GM23338 (cell line): Measurements from ENCODE around the gene TMPRSS9. TPM values are rescaled to one million over a fixed set of nuclear protein-coding genes. Genes with fewer than 3 reads are reported as not detected.

Experiments
- ATAC-seq: fragments of 200-7000 bp; cut with Tn5 transposase; 3 replicates; pipeline ENCODE4 v1.9.1; 2020
- DNase-seq: peaks from one replicate; pipeline ENCODE4 v3.0.0-alpha.2; 2015; ENCODE audit warnings: low spot score
- H2AFZ ChIP-seq: fragments of 200-600 bp; sonication (generic); 2 replicates; pipeline ENCODE4 v1.8.0; 2016; ENCODE audit warnings: antibody characterized with exemption, mild to moderate bottlenecking, moderate library complexity
- H3F3A ChIP-seq: fragments of 200-600 bp; sonication (generic); replicated peaks from 2 replicates; pipeline ENCODE4 v1.8.0; 2017; ENCODE audit warnings: antibody characterized with exemption, mixed run types, low read depth
- H3K27ac ChIP-seq: fragments of 200-600 bp; sonication (generic); 2 replicates; pipeline ENCODE4 v1.6.1; 2016; ENCODE audit warnings: low read depth
- H3K27me3 ChIP-seq: fragments of 200-600 bp; sonication (generic); 2 replicates; pipeline ENCODE4 v1.8.0; 2016; ENCODE audit warnings: mild to moderate bottlenecking, mixed run types, moderate library complexity; ENCODE audit not compliant: insufficient read depth
- H3K36me3 ChIP-seq: fragments of 200-600 bp; sonication (generic); 2 replicates; pipeline ENCODE4 v1.8.0; 2016; ENCODE audit warnings: mild to moderate bottlenecking; ENCODE audit not compliant: insufficient read depth
- H3K4me1 ChIP-seq: fragments of 200-600 bp; sonication (generic); 2 replicates; pipeline ENCODE4 v1.8.0; 2016; ENCODE audit warnings: mild to moderate bottlenecking, moderate library complexity; ENCODE audit not compliant: insufficient read depth
- H3K4me2 ChIP-seq: fragments of 200-600 bp; sonication (generic); 2 replicates; pipeline ENCODE4 v1.7.1; 2017; ENCODE audit warnings: mixed run types
- H3K4me3 ChIP-seq: fragments of 200-600 bp; sonication (generic); 2 replicates; pipeline ENCODE4 v1.6.1; 2016; ENCODE audit warnings: mixed run types
- H3K79me2 ChIP-seq: fragments of 200-600 bp; sonication (generic); replicated peaks from 2 replicates; pipeline ENCODE4 v1.8.0; 2017; ENCODE audit warnings: mild to moderate bottlenecking; ENCODE audit not compliant: insufficient read depth
- H3K9me2 ChIP-seq: fragments of 200-600 bp; sonication (generic); 2 replicates; pipeline ENCODE4 v1.8.0; 2017; ENCODE audit not compliant: insufficient read depth
- H4K20me1 ChIP-seq: fragments of 200-600 bp; sonication (generic); replicated peaks from 2 replicates; pipeline ENCODE4 v1.8.0; 2017; ENCODE audit warnings: mild to moderate bottlenecking; ENCODE audit not compliant: insufficient read depth
- H3K27ac Mint-ChIP-seq: 2 replicates; pipeline ENCODE4 v1.8.0; 2020; ENCODE audit warnings: inconsistent platforms, mild to moderate bottlenecking, moderate library complexity, mixed read lengths
- H3K27me3 Mint-ChIP-seq: 3 replicates; pipeline ENCODE4 v1.8.0; 2022; ENCODE audit warnings: low read depth, mild to moderate bottlenecking, moderate library complexity, mixed read lengths, inconsistent platforms; ENCODE audit not compliant: insufficient read depth, poor library complexity
- H3K36me3 Mint-ChIP-seq: 3 replicates; pipeline ENCODE4 v1.8.0; 2021; ENCODE audit warnings: low read depth, mild to moderate bottlenecking, inconsistent platforms, moderate library complexity, mixed read lengths
- H3K4me1 Mint-ChIP-seq: 3 replicates; pipeline ENCODE4 v1.8.0; 2020; ENCODE audit warnings: mild to moderate bottlenecking, inconsistent platforms, mixed read lengths
- H3K4me3 Mint-ChIP-seq: 3 replicates; pipeline ENCODE4 v1.8.0; 2021; ENCODE audit warnings: moderate library complexity, mild to moderate bottlenecking, inconsistent platforms, mixed read lengths
- H3K9me3 Mint-ChIP-seq: 3 replicates; pipeline ENCODE4 v1.8.0; 2020; ENCODE audit warnings: moderate library complexity, mild to moderate bottlenecking, inconsistent platforms, mixed read lengths
- CREB1 ChIP-seq: fragments of 250-450 bp; sonication (Bioruptor Pico); IDR thresholded peaks from 2 replicates; pipeline ENCODE4 v1.5.0; 2020; ENCODE audit warnings: low read depth, mild to moderate bottlenecking, moderate library complexity
- EZH2 ChIP-seq: fragments of 200-600 bp; sonication (generic); IDR thresholded peaks from one replicate; pipeline ENCODE4 v1.8.0; 2017; ENCODE audit warnings: antibody characterized with exemption, mild to moderate bottlenecking, low read depth; ENCODE audit not compliant: unreplicated experiment
- EZH2phosphoT487 ChIP-seq: fragments of 200-600 bp; sonication (generic); IDR thresholded peaks from one replicate; pipeline ENCODE4 v1.8.1; 2018; ENCODE audit warnings: antibody characterized with exemption; ENCODE audit not compliant: unreplicated experiment
- JUNB ChIP-seq: IDR thresholded peaks from one replicate; pipeline ENCODE4 v1.6.1; 2016; ENCODE audit warnings: antibody characterized with exemption; ENCODE audit not compliant: unreplicated experiment
- POLR2AphosphoS5 ChIP-seq: IDR thresholded peaks from 2 replicates; pipeline ENCODE4 v1.6.1; 2016; ENCODE audit warnings: antibody characterized with exemption, low read depth
- STAT1 ChIP-seq: IDR thresholded peaks from one replicate; pipeline ENCODE4 v1.6.1; 2016; ENCODE audit warnings: antibody characterized with exemption; ENCODE audit not compliant: unreplicated experiment
- ZNF114 ChIP-seq: fragments of 250-450 bp; sonication (Bioruptor Pico); IDR thresholded peaks from 2 replicates; pipeline ENCODE4 v1.5.0; 2020; ENCODE audit warnings: mild to moderate bottlenecking, moderate library complexity
- ZNF331 ChIP-seq: fragments of 250-450 bp; sonication (Bioruptor Pico); IDR thresholded peaks from 2 replicates; pipeline ENCODE4 v1.5.0; 2020; ENCODE audit warnings: low read depth, mild to moderate bottlenecking, moderate library complexity
- polyA plus RNA-seq: library from polyadenylated mRNA; unstranded; fragments of >200 nt; fragmentation: Nextera tagmentation; extraction: Ambion mirVana; gene quantifications from 2 replicates; pipeline ENCODE4 v1.2.1, GENCODE V29; 2016
- total RNA-seq: library from RNA; depleted of rRNA; stranded (reverse); fragments of >200 nt; shearing (Covaris generic); gene quantifications from 2 replicates; pipeline ENCODE4 v1.2.3, GENCODE V29; 2014
- TF ChIP-seq, protein P1 (sequence below), 2 experiments: fragments of 200-600 bp in 1 of 2; sonication (generic) in 1 of 2; conservative IDR thresholded peaks; 2 replicates each; pipeline versions ENCODE4 v1.5.1 to v1.6.1; 2016 to 2017; ENCODE audit warnings: antibody characterized with exemption in 2 of 2, low read depth in 2 of 2, mild to moderate bottlenecking in 2 of 2, moderate library complexity in 1 of 2
- TF ChIP-seq, protein P2 (sequence below): fragments of 250-450 bp; sonication (Bioruptor Pico); IDR thresholded peaks from 2 replicates; pipeline ENCODE4 v1.5.0; 2020; ENCODE audit warnings: mild to moderate bottlenecking, moderate library complexity
- TF ChIP-seq, protein P3 (sequence below): IDR thresholded peaks from one replicate; pipeline ENCODE4 v1.6.1; 2018; ENCODE audit warnings: antibody characterized with exemption; ENCODE audit not compliant: unreplicated experiment
- TF ChIP-seq, protein P4 (sequence below): IDR thresholded peaks from 2 replicates; pipeline ENCODE4 v1.6.1; 2016; ENCODE audit warnings: antibody characterized with exemption

The TMPRSS9 gene
- total and polyA plus RNA-seq, 2 experiments from 2014 or later, result 0.05 to 0.28 TPM

- no peaks in the 10 kb centered on the region for H3K9me3 Mint-ChIP-seq
Measured at GRCh38 chr19:2468596-2468995, 108.5 kb downstream of the TMPRSS9 start.

More at GRCh38 chr19:2468596-2468995, 108.5 kb downstream of the TMPRSS9 start:
- peaks cover 8% of the 10 kb centered on the region for H3K4me1 Mint-ChIP-seq
- Histone ChIP-seq H3K4me3 (no peak overlapping the region), H3K9me2 (no peaks in the 10 kb centered on the region), H4K20me1 (no peaks in the 10 kb centered on the region), H3K27ac (no peak overlapping the region), H3K4me1 (0 out of 2 replicates have a peak, but pooled peaks cover 6% of the 10 kb centered on the region), H2AFZ (no peak overlapping the region), H3K36me3 (no peaks in the 10 kb centered on the region), H3K79me2 (no peaks in the 10 kb centered on the region), H3F3A (no peaks in the 10 kb centered on the region; the same call in 1 of the 2 replicates), H3K4me2 (no peak overlapping the region), H3K27me3 (no peaks in the 10 kb centered on the region)
- H3K27ac Mint-ChIP-seq, result peak overlapping the region; percentile 66; the same call in 1 of the 2 replicates
- peaks cover 8% of the 10 kb centered on the region for H3K27me3 Mint-ChIP-seq
- DNase-seq (no peak), ATAC-seq (no peak; the same call in 2 of the 3 replicates)
- no peak overlapping the region for H3K4me3 Mint-ChIP-seq
- TF ChIP-seq EZH2, result no peak
- no peak for TF ChIP-seq ZNF114 (CRISPR knock-in tag)
- TF ChIP-seq, protein P1, sequence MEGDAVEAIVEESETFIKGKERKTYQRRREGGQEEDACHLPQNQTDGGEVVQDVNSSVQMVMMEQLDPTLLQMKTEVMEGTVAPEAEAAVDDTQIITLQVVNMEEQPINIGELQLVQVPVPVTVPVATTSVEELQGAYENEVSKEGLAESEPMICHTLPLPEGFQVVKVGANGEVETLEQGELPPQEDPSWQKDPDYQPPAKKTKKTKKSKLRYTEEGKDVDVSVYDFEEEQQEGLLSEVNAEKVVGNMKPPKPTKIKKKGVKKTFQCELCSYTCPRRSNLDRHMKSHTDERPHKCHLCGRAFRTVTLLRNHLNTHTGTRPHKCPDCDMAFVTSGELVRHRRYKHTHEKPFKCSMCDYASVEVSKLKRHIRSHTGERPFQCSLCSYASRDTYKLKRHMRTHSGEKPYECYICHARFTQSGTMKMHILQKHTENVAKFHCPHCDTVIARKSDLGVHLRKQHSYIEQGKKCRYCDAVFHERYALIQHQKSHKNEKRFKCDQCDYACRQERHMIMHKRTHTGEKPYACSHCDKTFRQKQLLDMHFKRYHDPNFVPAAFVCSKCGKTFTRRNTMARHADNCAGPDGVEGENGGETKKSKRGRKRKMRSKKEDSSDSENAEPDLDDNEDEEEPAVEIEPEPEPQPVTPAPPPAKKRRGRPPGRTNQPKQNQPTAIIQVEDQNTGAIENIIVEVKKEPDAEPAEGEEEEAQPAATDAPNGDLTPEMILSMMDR (conservative IDR thresholded peaks at IDR 0.05; ENCODE audit: low read depth in 2 of 2), result no peak
- TF ChIP-seq, protein P2, sequence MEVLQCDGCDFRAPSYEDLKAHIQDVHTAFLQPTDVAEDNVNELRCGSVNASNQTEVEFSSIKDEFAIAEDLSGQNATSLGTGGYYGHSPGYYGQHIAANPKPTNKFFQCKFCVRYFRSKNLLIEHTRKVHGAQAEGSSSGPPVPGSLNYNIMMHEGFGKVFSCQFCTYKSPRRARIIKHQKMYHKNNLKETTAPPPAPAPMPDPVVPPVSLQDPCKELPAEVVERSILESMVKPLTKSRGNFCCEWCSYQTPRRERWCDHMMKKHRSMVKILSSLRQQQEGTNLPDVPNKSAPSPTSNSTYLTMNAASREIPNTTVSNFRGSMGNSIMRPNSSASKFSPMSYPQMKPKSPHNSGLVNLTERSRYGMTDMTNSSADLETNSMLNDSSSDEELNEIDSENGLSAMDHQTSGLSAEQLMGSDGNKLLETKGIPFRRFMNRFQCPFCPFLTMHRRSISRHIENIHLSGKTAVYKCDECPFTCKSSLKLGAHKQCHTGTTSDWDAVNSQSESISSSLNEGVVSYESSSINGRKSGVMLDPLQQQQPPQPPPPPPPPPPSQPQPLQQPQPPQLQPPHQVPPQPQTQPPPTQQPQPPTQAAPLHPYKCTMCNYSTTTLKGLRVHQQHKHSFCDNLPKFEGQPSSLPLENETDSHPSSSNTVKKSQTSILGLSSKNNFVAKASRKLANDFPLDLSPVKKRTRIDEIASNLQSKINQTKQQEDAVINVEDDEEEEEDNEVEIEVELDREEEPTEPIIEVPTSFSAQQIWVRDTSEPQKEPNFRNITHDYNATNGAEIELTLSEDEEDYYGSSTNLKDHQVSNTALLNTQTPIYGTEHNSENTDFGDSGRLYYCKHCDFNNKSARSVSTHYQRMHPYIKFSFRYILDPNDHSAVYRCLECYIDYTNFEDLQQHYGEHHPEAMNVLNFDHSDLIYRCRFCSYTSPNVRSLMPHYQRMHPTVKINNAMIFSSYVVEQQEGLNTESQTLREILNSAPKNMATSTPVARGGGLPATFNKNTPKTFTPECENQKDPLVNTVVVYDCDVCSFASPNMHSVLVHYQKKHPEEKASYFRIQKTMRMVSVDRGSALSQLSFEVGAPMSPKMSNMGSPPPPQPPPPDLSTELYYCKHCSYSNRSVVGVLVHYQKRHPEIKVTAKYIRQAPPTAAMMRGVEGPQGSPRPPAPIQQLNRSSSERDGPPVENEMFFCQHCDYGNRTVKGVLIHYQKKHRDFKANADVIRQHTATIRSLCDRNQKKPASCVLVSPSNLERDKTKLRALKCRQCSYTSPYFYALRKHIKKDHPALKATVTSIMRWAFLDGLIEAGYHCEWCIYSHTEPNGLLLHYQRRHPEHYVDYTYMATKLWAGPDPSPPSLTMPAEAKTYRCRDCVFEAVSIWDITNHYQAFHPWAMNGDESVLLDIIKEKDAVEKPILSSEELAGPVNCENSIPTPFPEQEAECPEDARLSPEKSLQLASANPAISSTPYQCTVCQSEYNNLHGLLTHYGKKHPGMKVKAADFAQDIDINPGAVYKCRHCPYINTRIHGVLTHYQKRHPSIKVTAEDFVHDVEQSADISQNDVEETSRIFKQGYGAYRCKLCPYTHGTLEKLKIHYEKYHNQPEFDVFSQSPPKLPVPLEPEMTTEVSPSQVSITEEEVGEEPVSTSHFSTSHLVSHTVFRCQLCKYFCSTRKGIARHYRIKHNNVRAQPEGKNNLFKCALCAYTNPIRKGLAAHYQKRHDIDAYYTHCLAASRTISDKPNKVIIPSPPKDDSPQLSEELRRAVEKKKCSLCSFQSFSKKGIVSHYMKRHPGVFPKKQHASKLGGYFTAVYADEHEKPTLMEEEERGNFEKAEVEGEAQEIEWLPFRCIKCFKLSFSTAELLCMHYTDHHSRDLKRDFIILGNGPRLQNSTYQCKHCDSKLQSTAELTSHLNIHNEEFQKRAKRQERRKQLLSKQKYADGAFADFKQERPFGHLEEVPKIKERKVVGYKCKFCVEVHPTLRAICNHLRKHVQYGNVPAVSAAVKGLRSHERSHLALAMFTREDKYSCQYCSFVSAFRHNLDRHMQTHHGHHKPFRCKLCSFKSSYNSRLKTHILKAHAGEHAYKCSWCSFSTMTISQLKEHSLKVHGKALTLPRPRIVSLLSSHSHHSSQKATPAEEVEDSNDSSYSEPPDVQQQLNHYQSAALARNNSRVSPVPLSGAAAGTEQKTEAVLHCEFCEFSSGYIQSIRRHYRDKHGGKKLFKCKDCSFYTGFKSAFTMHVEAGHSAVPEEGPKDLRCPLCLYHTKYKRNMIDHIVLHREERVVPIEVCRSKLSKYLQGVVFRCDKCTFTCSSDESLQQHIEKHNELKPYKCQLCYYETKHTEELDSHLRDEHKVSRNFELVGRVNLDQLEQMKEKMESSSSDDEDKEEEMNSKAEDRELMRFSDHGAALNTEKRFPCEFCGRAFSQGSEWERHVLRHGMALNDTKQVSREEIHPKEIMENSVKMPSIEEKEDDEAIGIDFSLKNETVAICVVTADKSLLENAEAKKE (CRISPR knock-in tag), result no peak
- TF ChIP-seq STAT1, result no peak
- TF ChIP-seq ZNF331 (CRISPR knock-in tag), result no peak
- no peak for TF ChIP-seq JUNB
- no peak for TF ChIP-seq CREB1
- TF ChIP-seq, protein P3, sequence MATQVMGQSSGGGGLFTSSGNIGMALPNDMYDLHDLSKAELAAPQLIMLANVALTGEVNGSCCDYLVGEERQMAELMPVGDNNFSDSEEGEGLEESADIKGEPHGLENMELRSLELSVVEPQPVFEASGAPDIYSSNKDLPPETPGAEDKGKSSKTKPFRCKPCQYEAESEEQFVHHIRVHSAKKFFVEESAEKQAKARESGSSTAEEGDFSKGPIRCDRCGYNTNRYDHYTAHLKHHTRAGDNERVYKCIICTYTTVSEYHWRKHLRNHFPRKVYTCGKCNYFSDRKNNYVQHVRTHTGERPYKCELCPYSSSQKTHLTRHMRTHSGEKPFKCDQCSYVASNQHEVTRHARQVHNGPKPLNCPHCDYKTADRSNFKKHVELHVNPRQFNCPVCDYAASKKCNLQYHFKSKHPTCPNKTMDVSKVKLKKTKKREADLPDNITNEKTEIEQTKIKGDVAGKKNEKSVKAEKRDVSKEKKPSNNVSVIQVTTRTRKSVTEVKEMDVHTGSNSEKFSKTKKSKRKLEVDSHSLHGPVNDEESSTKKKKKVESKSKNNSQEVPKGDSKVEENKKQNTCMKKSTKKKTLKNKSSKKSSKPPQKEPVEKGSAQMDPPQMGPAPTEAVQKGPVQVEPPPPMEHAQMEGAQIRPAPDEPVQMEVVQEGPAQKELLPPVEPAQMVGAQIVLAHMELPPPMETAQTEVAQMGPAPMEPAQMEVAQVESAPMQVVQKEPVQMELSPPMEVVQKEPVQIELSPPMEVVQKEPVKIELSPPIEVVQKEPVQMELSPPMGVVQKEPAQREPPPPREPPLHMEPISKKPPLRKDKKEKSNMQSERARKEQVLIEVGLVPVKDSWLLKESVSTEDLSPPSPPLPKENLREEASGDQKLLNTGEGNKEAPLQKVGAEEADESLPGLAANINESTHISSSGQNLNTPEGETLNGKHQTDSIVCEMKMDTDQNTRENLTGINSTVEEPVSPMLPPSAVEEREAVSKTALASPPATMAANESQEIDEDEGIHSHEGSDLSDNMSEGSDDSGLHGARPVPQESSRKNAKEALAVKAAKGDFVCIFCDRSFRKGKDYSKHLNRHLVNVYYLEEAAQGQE, result no peak
- no peak for TF ChIP-seq EZH2phosphoT487
- TF ChIP-seq, protein P4, sequence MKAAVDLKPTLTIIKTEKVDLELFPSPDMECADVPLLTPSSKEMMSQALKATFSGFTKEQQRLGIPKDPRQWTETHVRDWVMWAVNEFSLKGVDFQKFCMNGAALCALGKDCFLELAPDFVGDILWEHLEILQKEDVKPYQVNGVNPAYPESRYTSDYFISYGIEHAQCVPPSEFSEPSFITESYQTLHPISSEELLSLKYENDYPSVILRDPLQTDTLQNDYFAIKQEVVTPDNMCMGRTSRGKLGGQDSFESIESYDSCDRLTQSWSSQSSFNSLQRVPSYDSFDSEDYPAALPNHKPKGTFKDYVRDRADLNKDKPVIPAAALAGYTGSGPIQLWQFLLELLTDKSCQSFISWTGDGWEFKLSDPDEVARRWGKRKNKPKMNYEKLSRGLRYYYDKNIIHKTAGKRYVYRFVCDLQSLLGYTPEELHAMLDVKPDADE, result no peak
- TF ChIP-seq POLR2AphosphoS5, result no peak
- H3K36me3 Mint-ChIP-seq, result no peaks in the 10 kb centered on the region
